A549 treated with CpdA at 1 μM for 4 hours (cell line): ENCODE results near the gene FMR1NB. TPM values are rescaled to one million over a fixed set of nuclear protein-coding genes. Genes with fewer than 3 reads are reported as not detected.

ENCODE experiments used
- total RNA-seq: library from RNA; stranded (reverse); fragments of 200-300 nt; extraction: Qiagen RNA extraction; gene quantifications from 5 replicates; pipeline ENCODE4 v1.2.3, GENCODE V29; 2022; ENCODE audit warnings: low read depth

FMR1NB gene
- not detected in 5 replicates for total RNA-seq

GRCh38 chrX:147981038-147981752 lies at the start of gene FMR1NB:
Gene FMR1NB, plus strand, starts transcription at chrX:147981337. Its CDS starts 66 bp downstream, at chrX:147981403.

Other genes starting within 250 kb of the FMR1NB start
- 19.3 to 25.8 TPM (median 24.7 TPM) in 5 replicates for gene FMR1, start 69.4 kb upstream of the FMR1NB start, total RNA-seq